Heart left ventricle (tissue), 13 donors: ENCODE measurements around the gene SSR2.

Experiments
- POLR2A ChIP-seq, 2 donors: fragments of 450-650 bp; IDR thresholded peaks; one replicate each; pipeline ENCODE4 v1.6.1; 2017; ENCODE audit warnings: antibody characterized with exemption in 2 of 2, mild to moderate bottlenecking in 2 of 2, moderate library complexity in 2 of 2
- TF ChIP-seq, protein P1 (sequence below), 12 donors: fragments of 200-600 bp; sonication (generic) in 4 of 12; IDR thresholded peaks; one replicate each; pipeline versions ENCODE4 v1.5.0 to v1.8.0; 2018 to 2022; ENCODE audit warnings: antibody characterized with exemption in 12 of 12, mild to moderate bottlenecking in 5 of 12
- donor health status: ischemic (EF 13 %, LVEDD 7.1; RV severe dilation, severe dysfunction).
- donor health status: DM: no; HTN: yes; CAD: no.
- donor health status: DM: no; HTN: no; CAD: no.
- donor health status: ischemic (EF 25% LVEDD 6.9; RV normal size, moderate dysfunction).
- donor health status: ischemic (EF 25% LVEDD 5.7; RV mildly dilated, moderate dysfunction).
- donor health status: ischemic (EF 35%, LVEDD 5.7; RV mildly dilated, moderate dysfunction).
- donor health status: nonischemic (EF 11% LVEDD 7.7; RV severe dilation, severe dysfunction).
- donor health status: DM: yes; HTN: yes; CAD: no.
- donor health status: PGD.
- donor health status: ischemic (EF 29% LVEDD 5.4; RV normal size, mild dysfunction).
- donor health status: nonischemic (EF 23%, LVEDD 6.1; RV moderate dilation, normal function).

DNA sequence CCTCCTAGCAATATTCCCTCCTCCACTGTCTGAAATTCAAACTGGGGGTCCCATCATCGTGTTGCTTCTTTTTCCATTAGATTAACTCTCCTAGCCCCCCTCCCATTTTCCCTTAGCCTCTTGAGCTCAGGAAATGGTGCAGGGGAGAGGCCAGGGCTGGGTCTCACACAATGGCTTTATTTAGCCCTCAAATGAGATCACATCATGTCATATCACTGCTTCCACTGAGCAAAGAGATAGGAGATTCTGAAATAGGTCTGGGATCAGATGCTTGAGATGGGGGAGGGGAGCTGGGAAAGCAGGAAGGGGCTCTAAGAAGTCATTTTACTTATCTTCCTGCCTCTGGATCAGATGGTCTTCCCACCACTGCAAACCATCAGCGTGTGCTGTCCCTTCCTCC lies 24.6 kb downstream of the SSR2 start:
- TF ChIP-seq, protein P1, sequence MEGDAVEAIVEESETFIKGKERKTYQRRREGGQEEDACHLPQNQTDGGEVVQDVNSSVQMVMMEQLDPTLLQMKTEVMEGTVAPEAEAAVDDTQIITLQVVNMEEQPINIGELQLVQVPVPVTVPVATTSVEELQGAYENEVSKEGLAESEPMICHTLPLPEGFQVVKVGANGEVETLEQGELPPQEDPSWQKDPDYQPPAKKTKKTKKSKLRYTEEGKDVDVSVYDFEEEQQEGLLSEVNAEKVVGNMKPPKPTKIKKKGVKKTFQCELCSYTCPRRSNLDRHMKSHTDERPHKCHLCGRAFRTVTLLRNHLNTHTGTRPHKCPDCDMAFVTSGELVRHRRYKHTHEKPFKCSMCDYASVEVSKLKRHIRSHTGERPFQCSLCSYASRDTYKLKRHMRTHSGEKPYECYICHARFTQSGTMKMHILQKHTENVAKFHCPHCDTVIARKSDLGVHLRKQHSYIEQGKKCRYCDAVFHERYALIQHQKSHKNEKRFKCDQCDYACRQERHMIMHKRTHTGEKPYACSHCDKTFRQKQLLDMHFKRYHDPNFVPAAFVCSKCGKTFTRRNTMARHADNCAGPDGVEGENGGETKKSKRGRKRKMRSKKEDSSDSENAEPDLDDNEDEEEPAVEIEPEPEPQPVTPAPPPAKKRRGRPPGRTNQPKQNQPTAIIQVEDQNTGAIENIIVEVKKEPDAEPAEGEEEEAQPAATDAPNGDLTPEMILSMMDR (IDR thresholded peaks at IDR 0.05), result no peak
- no peak for TF ChIP-seq POLR2A (IDR thresholded peaks at IDR 0.05)
